Left forelimb (tissue), 1 donor: Measurements from ENCODE around the gene IDI2.
A peak's percentile ranks its signal among the peaks of the same experiment; 100 is the strongest.

Source experiments
- DNase-seq: peaks from one replicate; pipeline ENCODE4 v3.0.0-alpha.2; 2018; ENCODE audit warnings: low spot score

The IDI2 gene

GRCh38 chr10:1007583-1007982 is 18.1 kb downstream of the IDI2 start:
- no peak for DNase-seq

- DNase-seq: no peak
Observed at GRCh38 chr10:1006573-1006972, 19.1 kb downstream of the IDI2 start.

- no peak for DNase-seq
Observed at GRCh38 chr10:1003884-1004670, 21.6 kb downstream of the IDI2 start.

GRCh38 chr10:1002425-1003006 is 23.1 kb downstream of the IDI2 start:
- no peak for DNase-seq

- DNase-seq: no peak
Observed at GRCh38 chr10:997266-998022, 28.2 kb downstream of the IDI2 start.

GRCh38 chr10:996031-996430 is 29.6 kb downstream of the IDI2 start:
- no peak for DNase-seq

- no peak for DNase-seq
Observed at GRCh38 chr10:995559-995926, 30.1 kb downstream of the IDI2 start.

GRCh38 chr10:994836-995558 is 30.7 kb downstream of the IDI2 start:
- DNase-seq: peak; percentile 12

- DNase-seq: no peak
Observed at GRCh38 chr10:992871-993270, 32.8 kb downstream of the IDI2 start.

GRCh38 chr10:992467-992866 is 33.2 kb downstream of the IDI2 start:
- no peak for DNase-seq

- DNase-seq: no peak
Observed at GRCh38 chr10:990808-991207, 34.9 kb downstream of the IDI2 start.

GRCh38 chr10:988667-989545 is 36.8 kb downstream of the IDI2 start:
- no peak for DNase-seq

- DNase-seq: peak; percentile 98
Observed at GRCh38 chr10:987870-988666, 37.6 kb downstream of the IDI2 start, which contains the start of gene GTPBP4. GTPBP4 (plus strand) TSS chr10:988434; CDS start chr10:988480, 46 bp downstream.

GRCh38 chr10:987620-987869 is 38.1 kb downstream of the IDI2 start:
- no peak for DNase-seq

- no peak for DNase-seq
Observed at GRCh38 chr10:986881-987619, 38.6 kb downstream of the IDI2 start.

- no peak for DNase-seq
Observed at GRCh38 chr10:986137-986825, 39.4 kb downstream of the IDI2 start.

GRCh38 chr10:985361-985760 is 40.3 kb downstream of the IDI2 start:
- DNase-seq: no peak

- DNase-seq: no peak
Observed at GRCh38 chr10:983971-984655, 41.5 kb downstream of the IDI2 start.

- no peak for DNase-seq
Observed at GRCh38 chr10:983401-983800, 42.3 kb downstream of the IDI2 start.
